Activated CD4-positive, alpha-beta T cell treated with anti-CD3 and anti-CD28 coated beads, Interleukin-2, amount 50 U/mL, for 16 hours (primary cell): ENCODE data around the gene SYNGR3.
A peak's percentile ranks its signal among the peaks of the same experiment; 100 is the strongest.
"Not testable (repeated sequence)": the region's sequence is repeated elsewhere in the genome, so short reads cannot be mapped to it uniquely, and the experiment has no call there.

Source experiments
- DNase-seq: peaks from one replicate; pipeline ENCODE4 v3.0.0-alpha.2; 2020

Gene SYNGR3

GRCh38 chr16:1989209-1990100 lies at the start of gene SYNGR3:
TSS of gene SYNGR3 (plus strand) at chr16:1989970. CDS start at chr16:1990103, 133 bp downstream.
- DNase-seq, result no peak

GRCh38 chr16:1940273-1941161 lies 49.3 kb upstream of the SYNGR3 start:
- DNase-seq, result no peak

GRCh38 chr16:1941162-1942046 lies 48.4 kb upstream of the SYNGR3 start:
- no peak for DNase-seq

- DNase-seq, result peak; percentile 41
Measured at GRCh38 chr16:1942047-1942809, 47.5 kb upstream of the SYNGR3 start.

- DNase-seq, result peak; percentile 100
Measured at GRCh38 chr16:1942810-1943726, 46.7 kb upstream of the SYNGR3 start, which contains the start of gene MSRB1. TSS of gene MSRB1 (minus strand) at chr16:1943199. CDS start at chr16:1943156, 43 bp downstream.

- DNase-seq, result no peak
Measured at GRCh38 chr16:1944612-1945199, 45.1 kb upstream of the SYNGR3 start.

- no peak for DNase-seq
Measured at GRCh38 chr16:1945559-1946391, 44.0 kb upstream of the SYNGR3 start.

- no peak for DNase-seq
Measured at GRCh38 chr16:1946495-1947368, 43.0 kb upstream of the SYNGR3 start.

GRCh38 chr16:1947369-1947670 lies 42.5 kb upstream of the SYNGR3 start:
- no peak for DNase-seq

- DNase-seq, result no peak
Measured at GRCh38 chr16:1949507-1949906, 40.3 kb upstream of the SYNGR3 start.

- DNase-seq, result no peak
Measured at GRCh38 chr16:1950047-1950446, 39.7 kb upstream of the SYNGR3 start.

GRCh38 chr16:1950559-1950958 lies 39.2 kb upstream of the SYNGR3 start:
- no peak for DNase-seq

GRCh38 chr16:1953734-1954133 lies 36.0 kb upstream of the SYNGR3 start:
- DNase-seq, result no peak

GRCh38 chr16:1957434-1958142 lies 32.2 kb upstream of the SYNGR3 start:
- not testable (repeated sequence) for DNase-seq

GRCh38 chr16:1958143-1958491 lies 31.7 kb upstream of the SYNGR3 start:
- DNase-seq, result not testable (repeated sequence)

- no peak for DNase-seq
Measured at GRCh38 chr16:1958715-1959268, 31.0 kb upstream of the SYNGR3 start.

- DNase-seq, result peak; percentile 94
Measured at GRCh38 chr16:1959269-1960039, 30.3 kb upstream of the SYNGR3 start, which contains the start of gene NDUFB10. TSS of gene NDUFB10 (plus strand) at chr16:1959538. CDS start at chr16:1959625, 87 bp downstream.
